Subcutaneous adipose tissue (tissue), 4 donors: ENCODE results near the gene MYBBP1A. TPM values are rescaled to one million over a fixed set of nuclear protein-coding genes. Genes with fewer than 3 reads are reported as not detected.

Experiments
- total RNA-seq, 4 donors: library from RNA; depleted of rRNA; stranded (reverse); fragments of >200 nt; gene quantifications; one replicate each; pipeline ENCODE4 v1.1.0, GENCODE V29; 2016
- TF ChIP-seq, protein P1 (sequence below): fragments of 450-650 bp; IDR thresholded peaks from one replicate; pipeline ENCODE4 v1.5.1; 2016; ENCODE audit warnings: low read depth, mild to moderate bottlenecking, control low read depth, antibody characterized with exemption, moderate library complexity

Gene MYBBP1A
- total RNA-seq, 4 donors from 2014 or later, result 16.5 to 34.7 (median 28.7) TPM

DNA sequence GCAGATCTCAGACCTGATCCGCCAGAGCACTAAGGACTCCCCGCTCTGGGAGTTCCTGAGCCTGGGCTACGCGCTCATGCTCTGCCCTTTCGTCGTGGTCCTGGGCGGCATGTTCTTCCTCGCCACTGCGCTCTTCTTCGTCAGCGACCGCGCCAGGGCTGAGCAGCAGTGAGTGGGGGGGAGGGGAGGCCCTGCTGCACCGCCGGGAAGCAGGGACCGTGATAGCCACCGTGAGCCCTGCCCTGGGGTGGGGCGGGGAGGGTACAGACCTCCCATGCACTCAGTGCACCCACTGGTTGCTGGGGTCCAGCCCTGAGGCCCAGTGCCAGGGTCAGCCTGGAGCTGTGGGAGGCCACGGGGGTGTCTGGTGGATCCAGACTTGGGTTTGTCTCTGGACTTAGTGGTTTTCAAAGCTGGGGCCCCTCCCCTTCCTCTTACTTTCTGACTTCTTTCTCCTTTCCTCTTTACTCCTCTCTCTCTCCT is 18.9 kb downstream of the MYBBP1A start:
- TF ChIP-seq, protein P1, sequence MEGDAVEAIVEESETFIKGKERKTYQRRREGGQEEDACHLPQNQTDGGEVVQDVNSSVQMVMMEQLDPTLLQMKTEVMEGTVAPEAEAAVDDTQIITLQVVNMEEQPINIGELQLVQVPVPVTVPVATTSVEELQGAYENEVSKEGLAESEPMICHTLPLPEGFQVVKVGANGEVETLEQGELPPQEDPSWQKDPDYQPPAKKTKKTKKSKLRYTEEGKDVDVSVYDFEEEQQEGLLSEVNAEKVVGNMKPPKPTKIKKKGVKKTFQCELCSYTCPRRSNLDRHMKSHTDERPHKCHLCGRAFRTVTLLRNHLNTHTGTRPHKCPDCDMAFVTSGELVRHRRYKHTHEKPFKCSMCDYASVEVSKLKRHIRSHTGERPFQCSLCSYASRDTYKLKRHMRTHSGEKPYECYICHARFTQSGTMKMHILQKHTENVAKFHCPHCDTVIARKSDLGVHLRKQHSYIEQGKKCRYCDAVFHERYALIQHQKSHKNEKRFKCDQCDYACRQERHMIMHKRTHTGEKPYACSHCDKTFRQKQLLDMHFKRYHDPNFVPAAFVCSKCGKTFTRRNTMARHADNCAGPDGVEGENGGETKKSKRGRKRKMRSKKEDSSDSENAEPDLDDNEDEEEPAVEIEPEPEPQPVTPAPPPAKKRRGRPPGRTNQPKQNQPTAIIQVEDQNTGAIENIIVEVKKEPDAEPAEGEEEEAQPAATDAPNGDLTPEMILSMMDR, result no peak

- TF ChIP-seq, protein P1, result no peak
These were observed 19.4 kb downstream of the MYBBP1A start for GRCh38 chr17:4535667-4536258.

GRCh38 chr17:4534928-4535666 is 20.1 kb downstream of the MYBBP1A start:
- TF ChIP-seq, protein P1, result no peak

DNA sequence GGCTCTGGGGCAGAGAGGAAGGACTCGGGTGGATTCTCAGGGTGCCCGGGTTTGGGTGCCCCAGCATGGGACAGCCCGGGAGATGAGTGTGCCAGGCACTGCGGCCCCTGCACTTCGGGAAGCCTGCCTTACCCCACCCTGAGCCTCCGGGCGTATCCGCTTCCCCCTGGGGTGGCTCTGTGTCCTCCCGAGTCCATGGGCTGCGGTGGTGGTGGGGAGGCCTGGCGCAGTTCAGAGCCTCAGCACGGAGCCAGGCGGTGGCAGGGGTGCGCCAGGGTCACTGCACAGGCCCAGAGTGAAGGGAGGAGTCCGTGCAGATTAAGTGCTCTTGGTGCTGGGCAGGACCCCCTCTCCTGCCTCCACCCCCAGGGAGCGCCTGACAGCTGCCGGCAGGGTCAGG is 20.7 kb downstream of the MYBBP1A start:
- TF ChIP-seq, protein P1, result no peak

GRCh38 chr17:4533523-4534504 is 21.4 kb downstream of the MYBBP1A start:
- TF ChIP-seq, protein P1, result no peak

GRCh38 chr17:4532860-4533522 is 22.2 kb downstream of the MYBBP1A start:
- TF ChIP-seq, protein P1, result no peak
